Measurements from ENCODE around the gene CMTM5.

The CMTM5 gene

DNA sequence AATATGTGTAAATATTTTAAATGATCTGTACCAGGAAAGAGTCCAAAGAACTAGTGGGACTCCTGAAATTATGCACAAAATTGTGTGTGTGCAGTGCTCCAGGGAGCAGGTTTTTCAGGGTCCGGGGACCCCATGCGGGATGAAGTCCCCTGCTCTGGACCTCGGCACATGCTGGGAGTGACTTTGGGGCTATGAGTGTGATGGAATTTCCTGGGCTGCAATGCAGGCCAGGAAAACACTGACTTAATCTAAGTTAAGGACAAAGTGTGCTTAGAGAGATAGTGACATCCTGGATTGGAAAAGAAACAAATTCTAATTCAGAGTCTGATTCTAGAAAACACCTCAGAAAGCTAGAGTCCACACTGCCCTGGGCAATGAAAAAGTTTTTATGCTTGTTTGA, 37.4 kb downstream of the CMTM5 start:
- H3K4me2 ChIP-seq (ENCODE audit: low read depth, low read length, poor library complexity, severe bottlenecking) = no peak overlapping the region
- no peak overlapping the region for H3K9ac ChIP-seq (ENCODE audit: low read depth, low read length, poor library complexity, severe bottlenecking)
- TF ChIP-seq, protein P1, sequence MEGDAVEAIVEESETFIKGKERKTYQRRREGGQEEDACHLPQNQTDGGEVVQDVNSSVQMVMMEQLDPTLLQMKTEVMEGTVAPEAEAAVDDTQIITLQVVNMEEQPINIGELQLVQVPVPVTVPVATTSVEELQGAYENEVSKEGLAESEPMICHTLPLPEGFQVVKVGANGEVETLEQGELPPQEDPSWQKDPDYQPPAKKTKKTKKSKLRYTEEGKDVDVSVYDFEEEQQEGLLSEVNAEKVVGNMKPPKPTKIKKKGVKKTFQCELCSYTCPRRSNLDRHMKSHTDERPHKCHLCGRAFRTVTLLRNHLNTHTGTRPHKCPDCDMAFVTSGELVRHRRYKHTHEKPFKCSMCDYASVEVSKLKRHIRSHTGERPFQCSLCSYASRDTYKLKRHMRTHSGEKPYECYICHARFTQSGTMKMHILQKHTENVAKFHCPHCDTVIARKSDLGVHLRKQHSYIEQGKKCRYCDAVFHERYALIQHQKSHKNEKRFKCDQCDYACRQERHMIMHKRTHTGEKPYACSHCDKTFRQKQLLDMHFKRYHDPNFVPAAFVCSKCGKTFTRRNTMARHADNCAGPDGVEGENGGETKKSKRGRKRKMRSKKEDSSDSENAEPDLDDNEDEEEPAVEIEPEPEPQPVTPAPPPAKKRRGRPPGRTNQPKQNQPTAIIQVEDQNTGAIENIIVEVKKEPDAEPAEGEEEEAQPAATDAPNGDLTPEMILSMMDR (conservative IDR thresholded peaks at IDR 0.05; ENCODE audit: low read length) = no peak
- TF ChIP-seq EZH2phosphoT487 (IDR thresholded peaks at IDR 0.05; ENCODE audit: borderline replicate concordance) = no peak
- no peaks in the 10 kb centered on the region for H3K4me1 ChIP-seq (ENCODE audit: insufficient read depth, low read length, poor library complexity, severe bottlenecking)
- H3K9me3 ChIP-seq (ENCODE audit: insufficient read depth, low read depth, low read length) = no peaks in the 10 kb centered on the region
- no peaks in the 10 kb centered on the region for H4K20me1 ChIP-seq (ENCODE audit: insufficient read depth, low read length, poor library complexity, severe bottlenecking)
- H3K27me3 ChIP-seq (ENCODE audit: insufficient read depth, low read length, poor library complexity, severe bottlenecking) = no peaks in the 10 kb centered on the region
- no peaks in the 10 kb centered on the region for H3K79me2 ChIP-seq (ENCODE audit: insufficient read depth, low read length)
- H3K36me3 ChIP-seq (ENCODE audit: insufficient read depth, low read length) = no peaks in the 10 kb centered on the region
- no peak overlapping the region for H2AFZ ChIP-seq (ENCODE audit: low read length)
- H3K4me3 ChIP-seq (ENCODE audit: low read length, poor library complexity, severe bottlenecking) = no peak overlapping the region
- no peaks in the 10 kb centered on the region for H3F3A ChIP-seq (ENCODE audit: low read depth)
- no peaks in the 10 kb centered on the region for H3K9me2 ChIP-seq (replicated peaks; ENCODE audit: low read depth, low read length)

DNA sequence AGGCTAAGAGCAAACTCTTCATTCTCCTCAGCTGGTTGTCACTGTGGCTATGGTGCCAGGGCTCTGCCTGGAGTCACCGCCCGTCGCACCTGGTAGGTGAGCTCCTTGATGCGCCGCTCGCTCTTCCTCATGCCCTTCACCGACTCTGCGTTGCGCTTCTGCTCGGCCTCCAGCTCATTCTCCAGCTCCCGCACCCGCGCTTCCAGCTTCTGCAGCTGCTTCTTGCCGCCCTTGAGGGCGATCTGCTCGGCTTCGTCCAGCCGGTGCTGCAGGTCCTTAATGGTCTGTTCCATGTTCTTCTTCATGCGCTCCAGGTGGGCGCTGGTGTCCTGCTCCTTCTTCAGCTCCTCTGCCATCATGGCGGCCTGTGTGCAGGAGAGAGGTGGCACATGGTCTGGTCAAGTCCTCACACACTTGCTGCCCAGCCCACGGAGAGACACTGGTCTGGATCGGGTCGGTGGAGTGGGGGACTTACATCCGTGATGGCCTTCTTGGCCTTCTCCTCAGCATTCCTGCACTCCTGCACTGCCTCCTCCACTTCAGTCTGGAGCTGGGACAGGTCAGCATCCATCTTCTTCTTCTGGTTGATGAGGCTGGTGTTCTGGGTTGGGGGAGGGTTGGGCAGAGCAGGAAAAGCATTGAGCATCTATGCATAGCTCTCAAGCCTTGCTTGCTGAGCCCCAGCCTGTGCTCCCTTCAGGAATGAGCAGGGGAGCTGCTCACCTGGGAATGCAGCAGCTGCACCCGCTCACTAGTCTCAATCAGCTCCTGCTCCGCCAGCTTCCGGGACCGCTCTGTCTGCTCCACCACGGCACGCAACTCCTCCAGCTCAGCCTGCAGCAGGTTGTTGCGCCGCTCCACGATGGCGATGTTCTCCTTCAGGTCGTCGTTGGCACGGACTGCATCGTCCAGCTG, 38.3 kb downstream of the CMTM5 start:
- Histone ChIP-seq H3K4me1 (ENCODE audit: insufficient read depth, low read length, poor library complexity, severe bottlenecking) (no peaks in the 10 kb centered on the region), H3K79me2 (ENCODE audit: insufficient read depth, low read length) (no peaks in the 10 kb centered on the region), H3K27me3 (ENCODE audit: insufficient read depth, low read length, poor library complexity, severe bottlenecking) (no peaks in the 10 kb centered on the region), H3K36me3 (ENCODE audit: insufficient read depth, low read length) (no peaks in the 10 kb centered on the region), H3F3A (ENCODE audit: low read depth) (no peaks in the 10 kb centered on the region), H3K9me3 (ENCODE audit: insufficient read depth, low read depth, low read length) (no peaks in the 10 kb centered on the region), H3K9me2 (replicated peaks; ENCODE audit: low read depth, low read length) (no peaks in the 10 kb centered on the region), H3K4me2 (ENCODE audit: low read depth, low read length, poor library complexity, severe bottlenecking) (no peak overlapping the region), H2AFZ (ENCODE audit: low read length) (no peak overlapping the region), H4K20me1 (ENCODE audit: insufficient read depth, low read length, poor library complexity, severe bottlenecking) (no peaks in the 10 kb centered on the region), H3K4me3 (ENCODE audit: low read length, poor library complexity, severe bottlenecking) (no peak overlapping the region), H3K9ac (ENCODE audit: low read depth, low read length, poor library complexity, severe bottlenecking) (no peak overlapping the region)
- TF ChIP-seq, protein P1 (conservative IDR thresholded peaks at IDR 0.05; ENCODE audit: low read length) = no peak
- no peak for TF ChIP-seq EZH2phosphoT487 (IDR thresholded peaks at IDR 0.05; ENCODE audit: borderline replicate concordance)

DNA sequence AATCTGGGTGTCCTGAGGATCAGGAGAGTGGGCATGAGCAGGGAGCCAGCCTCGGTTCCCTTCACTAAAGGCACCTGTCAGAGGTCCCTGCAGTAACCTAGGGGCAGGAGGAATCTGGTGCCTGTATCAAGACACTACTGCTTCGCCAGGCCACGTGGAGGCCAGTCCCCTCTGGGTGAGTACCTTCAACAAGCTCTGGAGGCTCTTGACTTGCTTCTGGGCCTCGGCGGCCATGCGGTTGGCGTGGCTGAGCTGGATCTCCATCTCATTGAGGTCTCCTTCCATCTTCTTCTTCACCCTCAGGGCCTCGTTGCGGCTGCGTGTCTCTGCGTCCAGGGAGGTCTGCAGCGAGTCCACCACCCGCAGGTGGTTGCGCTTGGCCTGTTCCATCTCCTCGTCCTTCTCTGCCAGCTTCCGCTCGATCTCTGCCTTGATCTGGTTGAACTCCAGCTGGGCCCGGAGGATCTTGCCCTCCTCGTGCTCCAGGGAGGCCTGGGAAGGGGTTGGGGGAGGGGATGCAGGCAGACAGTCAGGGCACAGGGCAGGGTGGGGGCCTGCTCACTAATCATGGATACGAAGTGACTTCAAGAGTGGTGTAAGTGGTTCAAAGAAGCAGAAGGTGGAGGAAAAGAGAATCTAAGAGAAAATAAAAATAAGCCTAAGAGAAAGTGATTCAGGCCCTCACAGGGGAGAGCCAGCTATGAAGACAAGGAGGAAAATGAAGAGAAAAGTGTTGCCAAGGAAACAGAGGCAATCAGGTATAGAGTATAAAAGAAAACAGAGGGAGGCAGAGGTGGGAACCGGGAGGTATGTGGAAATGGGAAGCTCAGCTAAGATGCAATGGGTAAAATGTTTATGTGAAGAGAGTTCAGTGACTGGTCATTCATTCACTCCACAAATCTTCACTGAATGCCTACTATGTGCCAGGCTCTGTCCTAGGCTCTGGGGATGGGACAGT, 39.3 kb downstream of the CMTM5 start:
- Histone ChIP-seq H4K20me1 (ENCODE audit: insufficient read depth, low read length, poor library complexity, severe bottlenecking) (no peaks in the 10 kb centered on the region), H3K9ac (ENCODE audit: low read depth, low read length, poor library complexity, severe bottlenecking) (no peak overlapping the region), H3F3A (ENCODE audit: low read depth) (no peaks in the 10 kb centered on the region), H3K9me3 (ENCODE audit: insufficient read depth, low read depth, low read length) (no peaks in the 10 kb centered on the region), H2AFZ (ENCODE audit: low read length) (no peak overlapping the region), H3K79me2 (ENCODE audit: insufficient read depth, low read length) (no peaks in the 10 kb centered on the region), H3K36me3 (ENCODE audit: insufficient read depth, low read length) (no peaks in the 10 kb centered on the region), H3K4me3 (ENCODE audit: low read length, poor library complexity, severe bottlenecking) (no peak overlapping the region), H3K4me2 (ENCODE audit: low read depth, low read length, poor library complexity, severe bottlenecking) (no peak overlapping the region), H3K4me1 (ENCODE audit: insufficient read depth, low read length, poor library complexity, severe bottlenecking) (no peaks in the 10 kb centered on the region), H3K27me3 (ENCODE audit: insufficient read depth, low read length, poor library complexity, severe bottlenecking) (no peaks in the 10 kb centered on the region), H3K9me2 (replicated peaks; ENCODE audit: low read depth, low read length) (no peaks in the 10 kb centered on the region)
- TF ChIP-seq, protein P1 (conservative IDR thresholded peaks at IDR 0.05; ENCODE audit: low read length) = no peak
- no peak for TF ChIP-seq EZH2phosphoT487 (IDR thresholded peaks at IDR 0.05; ENCODE audit: borderline replicate concordance)

All from Loucy (cell line).